Measurements from ENCODE around the gene SMAD7. TPM values are rescaled to one million over a fixed set of nuclear protein-coding genes. Genes with fewer than 3 reads are reported as not detected.

SMAD7 gene
- polyA plus RNA-seq, 2 of the 4 experiments (the other 2 are of a cell fraction) = 19.9 to 26.9 TPM

- FAIRE-seq (no peak), ATAC-seq (no peak), DNase-seq (ENCODE audit: low read depth in 1 of 2, low spot score in 1 of 2) (no peak)
- TF ChIP-seq RFX5 (IDR thresholded peaks at IDR 0.05) = no peak
- no peak for TF ChIP-seq PBX3 (IDR thresholded peaks at IDR 0.05)
- ChIA-PET CTCF (no interaction called here), POLR2A (no interaction called here)
- Histone ChIP-seq H3K9me3 (peaks cover 14% of the 10 kb centered on the region), H3K4me2 (no peak overlapping the region), H3K4me3 (no peak overlapping the region), H3K27ac (peak overlapping the region in 1 of 2 experiments; percentile 95; a peak in 2 of 6 replicates), H3K4me1 (peaks cover 23% of the 10 kb centered on the region)
- 90% methylated on average over 2 of the region's 3 CpGs for WGBS (ENCODE audit: missing lambda C conversion rate)
Observed at GRCh38 chr18:48904847-48905394, 45.8 kb downstream of the SMAD7 start.

DNA sequence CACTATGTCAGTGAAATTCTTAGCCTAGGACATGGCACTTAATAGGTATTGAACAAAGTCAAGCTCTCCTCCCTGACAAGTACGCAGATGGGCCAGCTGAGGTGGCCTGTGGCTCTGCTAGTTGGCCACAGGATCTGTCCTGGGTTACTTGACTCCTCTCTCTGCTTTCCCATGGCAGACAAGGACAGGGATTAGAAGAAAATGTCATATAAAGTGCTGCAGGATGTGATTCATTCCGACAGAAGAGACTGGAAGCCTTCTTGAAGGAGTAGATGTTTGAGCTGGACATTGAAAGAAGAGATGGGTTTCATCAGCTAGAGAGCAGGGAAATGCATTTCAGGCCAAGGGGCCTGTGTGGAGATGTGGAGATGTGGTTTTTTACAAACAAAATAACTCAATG, 46.7 kb downstream of the SMAD7 start:
- ATAC-seq (no peak), DNase-seq (ENCODE audit: low read depth in 1 of 2, low spot score in 1 of 2) (no peak), FAIRE-seq (no peak)
- no peak overlapping the region for H3K4me2 ChIP-seq
- peaks cover 23% of the 10 kb centered on the region for H3K4me1 ChIP-seq
- ChIA-PET POLR2A (no interaction called here), CTCF (no interaction called here)
- peaks cover 17% of the 10 kb centered on the region for H3K9me3 ChIP-seq
- H3K27ac ChIP-seq = peak overlapping the region in 1 of 2 experiments; percentile 95; a peak in 2 of 6 replicates
- WGBS (ENCODE audit: missing lambda C conversion rate) = 90% methylated on average over 2 of the region's 2 CpGs
- H3K4me3 ChIP-seq = no peak overlapping the region
- TF ChIP-seq JUNB (IDR thresholded peaks at IDR 0.05) (no peak), RFX5 (IDR thresholded peaks at IDR 0.05) (no peak), POLR2AphosphoS2 (conservative IDR thresholded peaks at IDR 0.05; ENCODE audit: low read length) (no peak), CHD4 (IDR thresholded peaks at IDR 0.05; ENCODE audit: borderline replicate concordance) (no peak), RARB (CRISPR knock-in tag; IDR thresholded peaks at IDR 0.05) (no peak), POLR2A (IDR thresholded peaks at IDR 0.05; ENCODE audit: low read length) (no peak), EHMT2 (IDR thresholded peaks at IDR 0.05; ENCODE audit: low read depth) (no peak), ZNF302 (CRISPR knock-in tag; IDR thresholded peaks at IDR 0.05) (no peak), JUN (IDR thresholded peaks at IDR 0.05) (no peak)
- TF ChIP-seq, protein P1, sequence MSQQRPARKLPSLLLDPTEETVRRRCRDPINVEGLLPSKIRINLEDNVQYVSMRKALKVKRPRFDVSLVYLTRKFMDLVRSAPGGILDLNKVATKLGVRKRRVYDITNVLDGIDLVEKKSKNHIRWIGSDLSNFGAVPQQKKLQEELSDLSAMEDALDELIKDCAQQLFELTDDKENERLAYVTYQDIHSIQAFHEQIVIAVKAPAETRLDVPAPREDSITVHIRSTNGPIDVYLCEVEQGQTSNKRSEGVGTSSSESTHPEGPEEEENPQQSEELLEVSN (IDR thresholded peaks at IDR 0.05; ENCODE audit: borderline replicate concordance, low read depth) = no peak

DNA sequence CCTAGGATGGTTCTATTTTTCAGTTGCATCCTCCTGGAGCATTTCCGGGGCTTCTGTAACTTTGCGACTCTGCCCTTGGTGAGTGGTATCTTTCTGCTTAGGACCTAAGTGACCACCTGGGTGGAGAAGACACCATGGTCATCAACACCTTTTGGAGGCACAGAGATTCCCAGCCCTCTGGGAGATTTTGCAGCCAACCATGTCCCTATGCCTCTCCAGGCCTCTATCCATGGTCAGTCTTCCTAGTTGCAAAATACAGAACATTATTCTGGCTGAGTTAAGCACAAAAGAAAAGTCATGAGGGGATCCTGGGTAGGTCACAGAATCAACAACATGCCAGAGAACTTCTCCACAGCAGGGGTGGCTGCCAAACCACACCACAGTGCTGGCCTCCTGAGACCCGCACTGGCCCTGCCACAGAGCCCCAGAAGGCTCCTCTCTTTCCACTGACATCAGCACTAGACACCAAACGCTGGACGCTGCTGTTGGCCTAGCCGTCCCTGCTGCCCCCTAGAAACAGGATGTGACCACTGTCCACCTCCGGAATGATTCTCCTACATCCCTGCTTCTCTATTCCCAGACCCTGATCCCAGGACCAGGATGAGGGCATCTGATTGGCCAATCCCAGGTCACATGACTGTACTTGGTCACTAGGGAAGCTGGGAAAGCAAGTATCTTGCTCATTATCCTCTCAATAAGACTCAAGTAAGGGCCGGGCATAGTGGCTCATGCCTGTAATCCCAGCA, 47.7 kb downstream of the SMAD7 start:
- Histone ChIP-seq H3K27ac (peak overlapping the region; percentile 93 to 95), H3K4me1 (peaks cover 23% of the 10 kb centered on the region), H3K4me3 (no peak overlapping the region), H3K9me3 (peaks cover 17% of the 10 kb centered on the region), H3K4me2 (peak overlapping the region; percentile 69; the same call in 2 of the 3 replicates)
- no peak for DNase-seq (ENCODE audit: low read depth in 1 of 2, low spot score in 1 of 2)
- POLR2A ChIA-PET = interaction anchor here (0.7 to 1.0 kb wide), 2 partner anchors 27 to 49 kb away, joined by 3 to 4 read pairs; no protein-coding TSS in a partner anchor
- CTCF ChIA-PET = no interaction called here
- no peak for FAIRE-seq
- WGBS (ENCODE audit: missing lambda C conversion rate) = 95% methylated on average over 8 of the region's 8 CpGs
- ATAC-seq = no peak
- TF ChIP-seq HOXB13 (CRISPR knock-in tag; IDR thresholded peaks at IDR 0.05; ENCODE audit: low read depth) (no peak), ESRRA (IDR thresholded peaks at IDR 0.05; ENCODE audit: borderline replicate concordance, low read length) (no peak), FOXS1 (CRISPR knock-in tag; IDR thresholded peaks at IDR 0.05) (no peak), MAFK (IDR thresholded peaks at IDR 0.05; ENCODE audit: partially characterized antibody) (no peak), ZNF302 (CRISPR knock-in tag; IDR thresholded peaks at IDR 0.05) (no peak), SREBF2 (IDR thresholded peaks at IDR 0.05) (no peak), EHF (CRISPR knock-in tag; IDR thresholded peaks at IDR 0.05) (no peak), EP300 (IDR thresholded peaks at IDR 0.05) (no peak), RCOR1 (IDR thresholded peaks at IDR 0.05; ENCODE audit: low read depth, low read length) (no peak), MAZ (IDR thresholded peaks at IDR 0.05; ENCODE audit: borderline replicate concordance, low read depth, low read length) (no peak), FOSB (CRISPR knock-in tag; IDR thresholded peaks at IDR 0.05) (no peak), ELK1 (IDR thresholded peaks at IDR 0.05; ENCODE audit: low read depth, low read length) (no peak), HOXB5 (CRISPR knock-in tag; IDR thresholded peaks at IDR 0.05) (no peak), MAX (IDR thresholded peaks at IDR 0.05) (no peak)

Measured in A549 (cell line).